CD4-positive, alpha-beta T cell treated with Interleukin-4 for 1 hour (primary cell): Measurements from ENCODE around the gene N4BP2L2.

Experiments used
- DNase-seq, 2 donors: peaks; one replicate each; pipeline ENCODE4 v3.0.0-alpha.2; 2020 to 2022

Gene N4BP2L2

GRCh38 chr13:32528358-32528757, 10.2 kb downstream of the N4BP2L2 start:
- DNase-seq, result no peak

- no peak for DNase-seq
Measured at GRCh38 chr13:32527151-32527550, 11.4 kb downstream of the N4BP2L2 start.

DNA sequence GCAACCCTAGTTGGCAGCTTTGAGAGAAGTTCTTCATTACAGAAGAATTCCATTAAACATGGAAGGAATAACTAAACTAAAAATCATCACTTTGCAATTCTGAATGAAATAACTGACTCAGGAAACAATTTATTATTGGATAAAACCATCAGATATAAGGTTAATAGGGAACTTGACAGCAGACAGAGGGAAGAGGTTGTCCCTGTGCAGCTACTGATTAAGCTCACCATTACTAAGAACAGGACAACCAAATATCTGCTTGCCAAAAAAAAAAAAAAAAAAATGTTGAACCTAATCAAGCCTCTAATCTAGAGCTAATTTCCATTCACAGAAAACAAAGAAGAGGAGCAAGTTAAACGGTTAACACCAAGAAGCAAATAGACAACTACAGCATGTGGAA, 12.8 kb downstream of the N4BP2L2 start:
- no peak for DNase-seq

- DNase-seq, result no peak
Measured at GRCh38 chr13:32515246-32515645, 23.3 kb downstream of the N4BP2L2 start.

DNA sequence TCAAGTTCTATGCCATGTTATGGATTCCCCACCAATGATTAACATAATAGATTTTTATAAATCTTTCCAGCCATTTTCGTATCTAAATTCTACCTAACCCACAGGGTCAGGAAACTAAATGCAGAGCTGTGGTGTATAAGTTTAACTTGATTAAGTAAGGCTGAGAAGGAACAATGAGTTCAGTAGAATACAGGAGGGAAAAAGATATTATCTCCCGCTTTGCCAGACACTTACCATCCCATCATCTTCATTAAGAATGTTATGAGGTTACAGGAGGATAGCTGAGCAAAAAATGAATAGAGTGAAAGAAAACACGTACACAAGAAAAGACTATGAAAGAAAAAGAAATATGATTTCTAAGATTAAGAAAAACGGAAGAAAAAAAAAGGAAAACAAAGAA, 27.1 kb downstream of the N4BP2L2 start:
- DNase-seq, result no peak

DNA sequence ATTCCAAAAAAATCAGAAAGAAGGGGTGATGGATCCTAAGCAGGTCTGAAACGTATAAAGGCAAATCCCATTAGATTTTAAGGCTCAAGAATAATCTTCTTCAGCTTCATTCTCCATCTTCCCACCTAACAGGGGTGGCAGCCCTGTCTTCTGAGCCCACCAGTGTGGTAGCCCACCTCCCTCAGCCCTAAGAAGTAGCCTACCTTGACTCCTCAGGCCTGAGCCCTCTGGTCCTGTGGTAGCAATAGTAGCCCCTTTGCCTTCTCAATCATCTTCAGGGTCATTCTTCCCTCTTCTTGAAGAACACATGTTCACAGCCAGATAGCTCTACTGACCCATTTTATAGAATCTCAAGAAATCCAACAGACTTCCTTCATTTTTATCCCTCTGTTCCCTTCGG, 33.7 kb downstream of the N4BP2L2 start:
- DNase-seq, result no peak

DNA sequence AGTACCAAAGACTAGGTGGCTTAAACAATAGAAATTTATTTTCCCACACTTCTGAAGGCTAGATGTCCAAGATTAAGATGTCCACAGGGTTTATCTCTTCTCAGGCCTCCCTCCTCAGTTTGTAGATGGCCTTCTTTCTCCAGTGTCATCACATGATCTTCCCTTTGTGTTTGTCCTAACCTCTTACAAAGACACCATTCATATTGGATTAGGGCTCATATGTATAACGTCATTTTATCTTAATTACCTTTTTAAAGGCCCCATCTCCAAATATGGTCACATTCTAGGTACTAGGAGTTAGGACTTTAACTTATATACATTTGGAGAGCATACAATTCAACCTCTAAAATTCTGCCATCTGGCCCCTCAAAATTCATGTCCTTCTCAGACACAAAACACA, 34.3 kb downstream of the N4BP2L2 start:
- DNase-seq, result no peak

GRCh38 chr13:32503727-32504126, 34.9 kb downstream of the N4BP2L2 start:
- no peak for DNase-seq

DNA sequence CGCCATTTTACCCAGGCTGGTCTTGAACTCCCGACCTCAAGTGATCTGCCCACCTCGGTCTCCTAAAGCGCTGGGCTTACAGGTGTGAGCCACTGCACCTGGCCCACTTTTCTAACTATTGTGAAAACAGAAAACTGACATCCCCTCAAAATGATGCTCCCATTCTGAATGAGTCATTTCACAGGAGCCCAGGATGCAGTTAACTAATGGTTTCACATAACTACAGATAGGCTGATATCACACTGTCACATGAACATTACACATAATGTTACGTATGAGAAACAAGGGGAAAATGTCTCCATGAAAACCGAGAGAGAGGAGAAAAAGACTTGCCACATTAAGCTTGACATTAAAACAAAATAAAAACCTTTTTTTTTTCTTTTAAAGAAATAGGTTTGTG, 37.5 kb downstream of the N4BP2L2 start:
- DNase-seq, result no peak

DNA sequence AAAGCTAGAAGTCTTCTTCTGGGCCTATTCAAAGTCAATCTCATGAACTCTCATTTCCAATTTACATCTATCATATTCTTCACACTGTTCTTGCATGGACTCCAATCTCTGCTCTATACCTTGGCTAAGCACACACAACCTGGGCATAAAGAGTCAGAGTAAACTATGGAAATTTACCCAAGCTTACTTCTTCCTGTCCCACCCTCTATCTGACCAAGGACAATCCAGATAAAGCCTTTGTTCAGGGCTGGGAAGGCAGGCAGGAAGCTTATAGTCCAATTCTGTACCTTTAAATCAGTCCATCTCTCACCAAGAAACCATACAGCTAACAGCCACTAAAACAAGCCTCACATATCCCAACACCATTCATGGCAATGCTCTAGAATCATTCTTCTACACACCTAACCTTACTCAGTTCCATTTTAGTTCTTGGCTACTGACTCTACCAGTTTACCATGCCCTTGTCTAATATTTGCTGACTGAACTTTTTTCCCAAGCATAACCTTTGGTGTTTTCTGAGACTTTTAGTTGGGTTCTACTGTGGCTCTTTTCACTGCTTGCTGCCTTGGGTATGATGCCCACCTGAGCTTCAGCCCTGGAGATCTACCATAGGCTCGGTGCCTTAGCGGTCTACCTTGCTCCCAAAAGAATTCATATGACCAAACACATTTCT, 38.9 kb downstream of the N4BP2L2 start:
- DNase-seq, result no peak

GRCh38 chr13:32497589-32497988, 41.0 kb downstream of the N4BP2L2 start:
- DNase-seq, result no peak

- no peak for DNase-seq
Measured at GRCh38 chr13:32496599-32497160, 41.9 kb downstream of the N4BP2L2 start.

- no peak for DNase-seq
Measured at GRCh38 chr13:32495841-32496240, 42.8 kb downstream of the N4BP2L2 start.

- no peak for DNase-seq
Measured at GRCh38 chr13:32495429-32495828, 43.2 kb downstream of the N4BP2L2 start.

GRCh38 chr13:32491028-32491427, 47.6 kb downstream of the N4BP2L2 start:
- no peak for DNase-seq

GRCh38 chr13:32476892-32477291, 61.7 kb downstream of the N4BP2L2 start:
- no peak for DNase-seq

- no peak for DNase-seq
Measured at GRCh38 chr13:32476021-32476731, 62.4 kb downstream of the N4BP2L2 start.

DNA sequence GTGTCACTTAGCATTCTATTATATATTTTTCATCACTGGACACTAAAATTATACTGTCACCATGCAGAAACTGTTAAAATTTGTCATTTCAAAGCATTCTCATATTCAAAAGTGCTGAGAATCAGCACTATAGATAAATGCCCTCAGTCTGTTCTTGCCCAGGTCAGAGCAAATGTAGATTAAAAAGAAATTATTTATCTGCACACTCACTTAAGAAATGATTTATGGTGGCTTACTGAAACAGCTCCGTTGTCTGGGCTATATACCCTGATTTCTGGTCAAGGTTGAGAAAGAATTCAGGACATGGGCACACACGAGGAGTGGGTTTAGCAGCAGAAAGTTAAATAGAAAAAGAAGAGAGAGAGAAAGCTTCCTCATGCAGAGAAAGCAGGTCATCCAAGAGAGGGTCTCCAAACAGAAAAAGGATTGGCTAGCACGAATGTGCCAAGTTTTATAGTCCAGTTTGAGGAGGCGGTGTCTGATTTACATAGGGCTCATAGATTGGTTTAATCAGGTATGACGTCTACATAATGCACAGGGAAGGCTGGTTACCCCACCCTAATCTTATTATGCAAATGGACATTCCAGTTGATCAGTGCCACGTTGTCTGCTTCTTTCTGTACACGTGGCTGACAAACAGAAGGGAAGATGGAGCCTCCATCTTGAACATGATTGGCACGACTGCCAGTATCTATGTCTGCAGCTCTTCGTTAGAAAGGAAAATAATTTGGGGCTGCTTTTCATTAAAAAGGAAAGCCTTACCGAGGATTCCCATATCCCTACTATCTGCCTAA, 63.4 kb downstream of the N4BP2L2 start:
- DNase-seq, result no peak

DNA sequence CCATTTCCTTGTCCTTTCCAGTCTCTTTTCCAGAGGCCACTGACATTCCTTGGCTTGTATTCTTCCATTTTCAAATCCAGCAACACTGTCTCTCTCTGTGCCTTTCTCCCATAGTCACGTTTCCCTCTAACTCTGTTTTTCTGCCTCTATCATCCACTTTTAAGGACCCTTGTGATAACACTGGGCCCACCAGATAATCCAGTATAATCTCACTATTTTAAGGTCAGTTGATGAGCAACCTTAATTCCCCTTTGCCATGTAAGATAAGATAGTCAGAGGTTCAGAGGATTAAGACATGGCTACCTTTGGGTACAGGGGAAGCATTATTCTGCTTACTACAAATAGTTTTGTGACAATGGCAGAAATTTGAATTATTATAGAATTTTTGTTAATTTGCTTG, 64.9 kb downstream of the N4BP2L2 start:
- no peak for DNase-seq

- no peak for DNase-seq
Measured at GRCh38 chr13:32472194-32472621, 66.4 kb downstream of the N4BP2L2 start.

- DNase-seq, result no peak
Measured at GRCh38 chr13:32471187-32471922, 67.2 kb downstream of the N4BP2L2 start.

- DNase-seq, result no peak
Measured at GRCh38 chr13:32468502-32469142, 70.0 kb downstream of the N4BP2L2 start.
